Esophagus squamous epithelium (tissue), 5 donors: ENCODE data around the gene RBBP8NL. TPM values are rescaled to one million over a fixed set of nuclear protein-coding genes. Genes with fewer than 3 reads are reported as not detected.

Experiments used
- DNase-seq: peaks from one replicate; lab custom pipeline; 2025; lab: John Stamatoyannopoulos, UW
- H3K27ac ChIP-seq, 4 donors: fragments of 200-600 bp; sonication (generic); one replicate each; pipeline ENCODE4 v1.5.1; 2016 to 2019; ENCODE audit warnings: mild to moderate bottlenecking in 1 of 4
- H3K27me3 ChIP-seq, 4 donors: fragments of 200-600 bp; sonication (generic); 1 replicate in 3 of 4; 2 replicates in 1 of 4; pipeline versions ENCODE4 v1.5.1 to v1.6.0; 2017 to 2021; ENCODE audit warnings: antibody characterized with exemption in 1 of 4
- H3K36me3 ChIP-seq, 3 donors: fragments of 200-600 bp; sonication (generic); one replicate each; pipeline ENCODE4 v1.5.1; 2016 to 2019
- H3K4me1 ChIP-seq, 3 donors: fragments of 200-600 bp; sonication (generic); one replicate each; pipeline ENCODE4 v1.5.1; 2017 to 2019
- H3K4me3 ChIP-seq, 4 donors: fragments of 200-600 bp; sonication (generic); 1 replicate in 3 of 4; 2 replicates in 1 of 4; pipeline ENCODE4 v1.5.1; 2016 to 2019; ENCODE audit warnings: mild to moderate bottlenecking in 2 of 4, moderate library complexity in 1 of 4
- H3K9me3 ChIP-seq, 3 donors: fragments of 200-600 bp; sonication (generic); one replicate each; pipeline ENCODE4 v1.5.1; 2016 to 2019
- POLR2A ChIP-seq, 4 donors: fragments of 450-650 bp; IDR thresholded peaks; one replicate each; pipeline ENCODE4 v1.6.1; 2017; ENCODE audit warnings: antibody characterized with exemption in 4 of 4, mild to moderate bottlenecking in 4 of 4, moderate library complexity in 3 of 4
- WGBS, 2 donors: methylation state at CpG; one replicate each; pipeline ENCODE4 v1.1.5; 2018; 5-methylcytosine and 5-hydroxymethylcytosine counted together
- intact Hi-C: fragments of 100-400 bp; cut with DNase I; formaldehyde crosslinking; loops from one replicate; pipeline ENCODE4 v1.15.0; 2022
- total RNA-seq, 4 donors: library from RNA; depleted of rRNA; stranded (reverse); fragments of >200 nt; gene quantifications; one replicate each; pipeline ENCODE4 v1.1.0, GENCODE V29; 2016
- TF ChIP-seq, protein P1 (sequence below), 6 experiments: fragments of 450-650 bp in 4 of 6; fragments of 200-600 bp in 2 of 6; sonication (generic) in 2 of 6; IDR thresholded peaks; one replicate each; pipeline ENCODE4 v1.5.1; 2016 to 2019; ENCODE audit warnings: antibody characterized with exemption in 6 of 6, mild to moderate bottlenecking in 4 of 6, moderate library complexity in 4 of 6
- donor health status: DM: yes; HTN: yes; CAD: no.

Gene RBBP8NL
- total RNA-seq, 4 donors from 2014 or later = 1.1 to 6.2 (median 4.0) TPM

DNA sequence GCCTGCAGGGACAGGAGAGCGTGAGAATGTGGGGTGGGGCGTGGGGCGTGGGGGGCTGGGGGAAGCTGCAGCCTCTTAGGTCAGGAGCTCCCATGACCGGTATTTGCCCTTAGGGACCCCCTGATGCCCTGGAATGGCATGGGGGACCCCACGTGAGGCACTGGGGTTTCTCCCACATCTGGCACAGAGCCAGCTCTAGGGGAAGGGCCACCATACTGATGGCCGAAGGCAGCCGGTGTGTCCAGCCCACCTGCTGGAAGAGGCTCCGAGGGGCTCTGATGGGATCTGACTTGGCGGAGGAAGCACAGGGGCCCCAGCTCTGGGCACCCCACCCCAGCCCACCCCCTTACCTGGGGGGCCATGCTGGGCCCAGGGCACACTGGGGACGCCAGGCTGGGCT, 37.7 kb upstream of the RBBP8NL start:
- TF ChIP-seq, protein P1, sequence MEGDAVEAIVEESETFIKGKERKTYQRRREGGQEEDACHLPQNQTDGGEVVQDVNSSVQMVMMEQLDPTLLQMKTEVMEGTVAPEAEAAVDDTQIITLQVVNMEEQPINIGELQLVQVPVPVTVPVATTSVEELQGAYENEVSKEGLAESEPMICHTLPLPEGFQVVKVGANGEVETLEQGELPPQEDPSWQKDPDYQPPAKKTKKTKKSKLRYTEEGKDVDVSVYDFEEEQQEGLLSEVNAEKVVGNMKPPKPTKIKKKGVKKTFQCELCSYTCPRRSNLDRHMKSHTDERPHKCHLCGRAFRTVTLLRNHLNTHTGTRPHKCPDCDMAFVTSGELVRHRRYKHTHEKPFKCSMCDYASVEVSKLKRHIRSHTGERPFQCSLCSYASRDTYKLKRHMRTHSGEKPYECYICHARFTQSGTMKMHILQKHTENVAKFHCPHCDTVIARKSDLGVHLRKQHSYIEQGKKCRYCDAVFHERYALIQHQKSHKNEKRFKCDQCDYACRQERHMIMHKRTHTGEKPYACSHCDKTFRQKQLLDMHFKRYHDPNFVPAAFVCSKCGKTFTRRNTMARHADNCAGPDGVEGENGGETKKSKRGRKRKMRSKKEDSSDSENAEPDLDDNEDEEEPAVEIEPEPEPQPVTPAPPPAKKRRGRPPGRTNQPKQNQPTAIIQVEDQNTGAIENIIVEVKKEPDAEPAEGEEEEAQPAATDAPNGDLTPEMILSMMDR (IDR thresholded peaks at IDR 0.05) = no peak
- no peak for TF ChIP-seq POLR2A (IDR thresholded peaks at IDR 0.05)
- Histone ChIP-seq H3K4me3 (no peak overlapping the region), H3K36me3 (no peaks in the 10 kb centered on the region), H3K9me3 (no peaks in the 10 kb centered on the region), H3K27ac (no peak overlapping the region), H3K4me1 (no peaks in the 10 kb centered on the region), H3K27me3 (peaks cover 0 to 84% (median 2%) of the 10 kb centered on the region in 4 donors)
- no CpG with 5 or more reads among the region's 10 CpGs for WGBS, 2 donors
- intact Hi-C loops = no loop called here
- no peak for DNase-seq

DNA sequence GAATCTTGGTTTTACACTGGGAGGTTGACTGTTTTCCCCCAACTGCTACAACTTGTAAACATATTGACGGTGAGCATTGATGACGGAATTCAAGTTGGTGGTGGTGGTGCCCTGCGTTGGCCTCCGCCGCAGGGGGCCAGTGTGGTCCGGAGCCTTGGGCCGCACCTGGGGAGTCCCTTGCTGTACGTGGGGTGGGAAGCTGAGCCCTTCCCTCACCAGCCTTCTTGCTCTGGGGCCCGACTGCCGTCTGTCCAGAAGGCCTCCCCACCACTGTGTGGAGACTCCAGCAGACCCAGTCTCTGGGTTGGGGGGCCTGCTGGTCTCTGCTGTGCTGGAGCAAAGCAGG, 37.1 kb upstream of the RBBP8NL start:
- intact Hi-C loops = no loop called here
- Histone ChIP-seq H3K27me3 (peaks cover 0 to 84% (median 2%) of the 10 kb centered on the region in 4 donors), H3K9me3 (no peaks in the 10 kb centered on the region), H3K36me3 (no peaks in the 10 kb centered on the region), H3K4me3 (no peak overlapping the region), H3K4me1 (no peaks in the 10 kb centered on the region), H3K27ac (no peak overlapping the region)
- 83 to 91% methylated on average over 1 to 8 of the region's 10 CpGs for WGBS, 2 donors
- DNase-seq = no peak
- no peak for TF ChIP-seq POLR2A (IDR thresholded peaks at IDR 0.05)
- TF ChIP-seq, protein P1 (IDR thresholded peaks at IDR 0.05) = no peak

DNA sequence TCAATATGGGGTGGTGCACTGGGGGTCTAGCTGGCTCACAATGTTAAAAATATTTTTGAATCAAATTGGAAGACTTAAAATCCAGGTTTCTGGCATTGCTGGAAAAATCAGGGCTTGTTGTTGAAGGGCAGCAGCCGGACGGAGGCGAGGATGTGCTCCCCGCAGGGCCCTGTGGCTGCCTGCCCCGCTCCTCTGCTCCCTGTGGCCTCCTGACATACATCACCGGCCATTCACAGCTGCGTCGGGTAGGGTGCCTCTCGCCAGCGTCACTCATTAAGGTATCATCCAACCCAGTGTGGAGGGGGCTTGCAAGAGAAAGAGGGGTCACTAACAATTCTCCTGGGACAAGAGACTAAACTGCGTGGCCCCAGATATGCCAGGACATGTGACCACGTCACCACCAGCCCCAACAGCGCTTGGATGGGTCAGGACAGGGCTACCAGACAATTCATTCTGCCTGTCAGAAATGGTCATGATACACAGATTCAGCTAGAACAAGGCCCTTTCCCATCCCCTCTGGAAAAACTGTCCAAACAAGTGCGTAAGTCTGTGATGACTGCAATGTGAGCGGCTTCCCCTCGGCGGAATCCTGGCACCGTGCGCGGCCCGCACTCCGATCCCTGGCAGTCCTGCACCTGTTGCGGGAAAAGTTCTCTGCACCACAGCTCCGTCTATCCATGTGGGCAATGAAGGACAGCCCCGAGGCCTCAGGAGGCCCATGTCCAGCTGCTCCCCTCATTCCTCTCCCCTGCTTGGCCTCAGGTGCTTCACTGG, 36.5 kb upstream of the RBBP8NL start:
- no peak for DNase-seq
- intact Hi-C loops = no loop called here
- Histone ChIP-seq H3K4me3 (no peak overlapping the region), H3K9me3 (no peaks in the 10 kb centered on the region), H3K27ac (no peak overlapping the region), H3K36me3 (no peaks in the 10 kb centered on the region), H3K27me3 (peaks cover 0 to 84% (median 2%) of the 10 kb centered on the region in 4 donors), H3K4me1 (no peaks in the 10 kb centered on the region)
- TF ChIP-seq, protein P1 (IDR thresholded peaks at IDR 0.05) = no peak
- no peak for TF ChIP-seq POLR2A (IDR thresholded peaks at IDR 0.05)
- 83 to 88% methylated on average over 19 to 24 of the region's 25 CpGs for whole genome bisulfite sequencing, 2 donors

DNA sequence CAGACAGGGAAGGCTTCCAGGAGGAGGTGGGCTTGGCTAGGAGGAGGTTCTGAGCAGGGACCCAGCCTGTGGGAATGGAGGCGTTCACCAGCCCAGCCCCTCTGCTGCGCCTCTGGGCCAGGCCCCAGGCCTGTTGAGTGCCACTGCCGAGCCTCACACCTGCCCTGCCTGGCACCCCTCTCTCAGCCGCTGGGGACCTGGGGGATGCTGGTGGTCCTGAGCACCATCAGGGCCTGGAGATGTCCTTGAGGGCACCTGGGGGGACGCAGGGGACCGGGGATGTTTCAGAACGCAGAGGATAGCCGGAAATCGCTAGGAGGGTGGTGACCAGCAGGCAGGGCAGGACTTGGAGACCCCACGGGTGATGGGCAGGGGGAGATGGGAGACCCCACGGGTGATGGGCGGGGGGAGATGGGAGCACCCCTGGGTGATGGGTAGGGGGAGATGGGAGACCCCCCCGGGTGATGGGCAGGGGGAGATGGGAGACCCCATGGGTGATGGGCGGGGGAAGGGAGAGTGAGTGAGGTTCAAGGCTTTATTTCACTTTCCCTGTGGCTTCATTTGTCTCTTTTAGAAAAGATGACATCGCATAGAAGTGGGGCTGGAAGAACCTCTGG, 35.7 kb upstream of the RBBP8NL start:
- Histone ChIP-seq H3K4me3 (no peak overlapping the region), H3K27me3 (peaks cover 0 to 84% (median 0%) of the 10 kb centered on the region in 4 donors), H3K36me3 (no peaks in the 10 kb centered on the region), H3K9me3 (no peaks in the 10 kb centered on the region), H3K4me1 (no peaks in the 10 kb centered on the region), H3K27ac (no peak overlapping the region)
- no peak for TF ChIP-seq POLR2A (IDR thresholded peaks at IDR 0.05)
- TF ChIP-seq, protein P1 (IDR thresholded peaks at IDR 0.05) = no peak
- intact Hi-C loops = no loop called here
- no peak for DNase-seq
- 43 to 54% methylated on average over 6 to 10 of the region's 15 CpGs for WGBS, 2 donors

DNA sequence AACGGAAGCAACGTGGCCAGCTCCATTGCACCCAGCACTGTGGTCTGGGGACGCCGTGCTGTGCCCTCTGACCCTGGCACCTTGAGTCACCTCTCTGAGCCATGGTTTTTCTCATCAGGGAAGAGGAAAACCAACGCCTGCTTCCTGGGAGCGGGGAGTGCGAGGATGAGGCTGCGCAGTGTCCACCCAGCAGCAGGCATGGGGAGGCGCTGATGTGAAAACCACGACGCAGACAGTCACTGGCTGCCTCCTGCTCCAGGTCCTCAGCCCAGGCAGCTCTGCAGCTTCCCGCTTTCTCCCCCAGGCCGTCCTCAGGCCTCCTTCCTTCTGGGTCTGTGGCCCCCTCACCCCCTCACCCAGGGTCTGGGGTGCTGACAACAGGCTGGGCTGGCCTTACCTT, 34.5 kb upstream of the RBBP8NL start:
- Histone ChIP-seq H3K27ac (no peak overlapping the region), H3K27me3 (peaks cover 0 to 84% (median 0%) of the 10 kb centered on the region in 4 donors), H3K9me3 (no peaks in the 10 kb centered on the region), H3K4me3 (no peak overlapping the region), H3K36me3 (no peaks in the 10 kb centered on the region), H3K4me1 (no peaks in the 10 kb centered on the region)
- intact Hi-C loops = no loop called here
- WGBS, 2 donors = 88 to 95% methylated on average over 6 to 8 of the region's 13 CpGs
- no peak for TF ChIP-seq POLR2A (IDR thresholded peaks at IDR 0.05)
- TF ChIP-seq, protein P1 (IDR thresholded peaks at IDR 0.05) = no peak
- DNase-seq = no peak
